Mammary epithelial cell (primary cell): ENCODE measurements around the gene B4GALT6.

Source experiments
- EZH2 ChIP-seq: IDR thresholded peaks from 2 replicates; pipeline ENCODE4 v1.6.1; 2012; ENCODE audit warnings: low read length, inconsistent platforms, borderline replicate concordance
- TF ChIP-seq, protein P1 (sequence below), 2 donors: IDR thresholded peaks in 1 of 2; conservative IDR thresholded peaks in 1 of 2; 2 replicates each; pipeline ENCODE4 v1.5.1; 2011 to 2012; ENCODE audit warnings: inconsistent platforms in 2 of 2, low read length in 2 of 2, mild to moderate bottlenecking in 2 of 2, control low read depth in 1 of 2, low read depth in 1 of 2; ENCODE audit not compliant: insufficient read depth in 1 of 2; ENCODE audit errors: extremely low read depth in 1 of 2

DNA sequence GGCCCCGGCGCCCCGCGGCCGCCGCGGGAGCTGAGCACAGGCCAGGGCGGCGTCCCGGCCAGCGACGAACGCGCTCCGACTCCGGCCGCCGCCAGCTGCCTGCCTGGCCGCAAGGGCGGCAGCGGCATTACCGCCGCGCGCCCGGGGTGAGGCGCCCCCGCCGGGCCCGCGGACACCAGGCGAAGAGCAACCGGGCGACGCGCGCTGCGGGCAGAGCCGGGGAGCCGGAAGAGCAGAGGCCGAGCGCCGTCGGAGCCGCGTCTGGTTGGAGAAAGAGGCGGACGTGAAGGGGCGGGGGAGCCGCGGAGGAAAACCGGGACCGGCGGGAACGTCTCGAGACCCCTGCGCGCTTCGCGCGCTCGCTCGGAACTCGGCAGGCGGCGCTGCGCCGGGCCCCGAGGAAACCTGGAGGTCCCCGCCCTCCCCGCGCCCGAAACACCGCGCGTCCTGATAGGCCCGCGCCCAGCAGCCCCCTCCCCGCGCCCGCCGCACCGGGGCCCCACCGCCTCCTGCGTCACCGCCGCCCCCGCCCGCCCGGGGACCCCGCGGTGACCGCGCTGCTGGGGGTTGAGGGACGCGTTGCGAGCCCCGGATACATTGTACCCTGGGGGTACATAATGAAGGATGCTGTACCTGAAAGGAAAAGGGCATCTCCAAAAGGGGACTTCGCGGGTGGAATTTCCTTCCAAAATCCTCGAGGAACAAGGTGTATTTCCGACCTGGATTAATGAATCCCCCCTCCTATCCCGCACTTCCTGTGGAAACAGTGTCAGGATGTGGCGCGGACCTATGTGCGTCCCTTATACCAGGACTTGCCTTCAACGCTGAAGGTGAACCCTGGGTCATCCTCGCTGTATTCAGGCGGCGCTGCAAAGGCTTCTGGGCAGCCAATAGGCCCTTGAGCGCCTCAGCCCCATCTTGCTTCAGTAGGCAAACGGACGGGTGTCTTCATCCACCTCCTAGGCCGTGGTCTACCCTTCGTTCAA is 1.0 kb upstream of the B4GALT6 start:
- TF ChIP-seq, protein P1, sequence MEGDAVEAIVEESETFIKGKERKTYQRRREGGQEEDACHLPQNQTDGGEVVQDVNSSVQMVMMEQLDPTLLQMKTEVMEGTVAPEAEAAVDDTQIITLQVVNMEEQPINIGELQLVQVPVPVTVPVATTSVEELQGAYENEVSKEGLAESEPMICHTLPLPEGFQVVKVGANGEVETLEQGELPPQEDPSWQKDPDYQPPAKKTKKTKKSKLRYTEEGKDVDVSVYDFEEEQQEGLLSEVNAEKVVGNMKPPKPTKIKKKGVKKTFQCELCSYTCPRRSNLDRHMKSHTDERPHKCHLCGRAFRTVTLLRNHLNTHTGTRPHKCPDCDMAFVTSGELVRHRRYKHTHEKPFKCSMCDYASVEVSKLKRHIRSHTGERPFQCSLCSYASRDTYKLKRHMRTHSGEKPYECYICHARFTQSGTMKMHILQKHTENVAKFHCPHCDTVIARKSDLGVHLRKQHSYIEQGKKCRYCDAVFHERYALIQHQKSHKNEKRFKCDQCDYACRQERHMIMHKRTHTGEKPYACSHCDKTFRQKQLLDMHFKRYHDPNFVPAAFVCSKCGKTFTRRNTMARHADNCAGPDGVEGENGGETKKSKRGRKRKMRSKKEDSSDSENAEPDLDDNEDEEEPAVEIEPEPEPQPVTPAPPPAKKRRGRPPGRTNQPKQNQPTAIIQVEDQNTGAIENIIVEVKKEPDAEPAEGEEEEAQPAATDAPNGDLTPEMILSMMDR (conservative IDR thresholded peaks at IDR 0.05 in 1 of 2, IDR thresholded peaks at IDR 0.05 in 1 of 2; ENCODE audit: extremely low read depth in 1 of 2, insufficient read depth in 1 of 2, low read depth in 1 of 2, low read length in 2 of 2), result peak; percentile 29 to 44
- no peak for TF ChIP-seq EZH2
